ENCODE measurements around the gene MAP3K1. TPM values are rescaled to one million over a fixed set of nuclear protein-coding genes. Genes with fewer than 3 reads are reported as not detected.

The MAP3K1 gene
- total RNA-seq, 1 donor from 2014 or later, result 16.5 TPM

GRCh38 chr5:56845277-56845676 lies 29.9 kb downstream of the MAP3K1 start:
- no peak for DNase-seq (ENCODE audit: low spot score)

GRCh38 chr5:56845904-56846480 lies 30.6 kb downstream of the MAP3K1 start:
- DNase-seq (ENCODE audit: low spot score), result no peak

- DNase-seq (ENCODE audit: low spot score), result no peak
Observed at GRCh38 chr5:56848206-56848605, 32.9 kb downstream of the MAP3K1 start.

- no peak for DNase-seq (ENCODE audit: low spot score)
Observed at GRCh38 chr5:56849671-56850070, 34.3 kb downstream of the MAP3K1 start.

- no peak for DNase-seq (ENCODE audit: low spot score)
Observed at GRCh38 chr5:56850423-56850822, 35.1 kb downstream of the MAP3K1 start.

GRCh38 chr5:56851258-56851941 lies 36.1 kb downstream of the MAP3K1 start:
- no peak for DNase-seq (ENCODE audit: low spot score)

GRCh38 chr5:56852228-56853000 lies 37.1 kb downstream of the MAP3K1 start:
- no peak for DNase-seq (ENCODE audit: low spot score)

GRCh38 chr5:56853698-56854097 lies 38.3 kb downstream of the MAP3K1 start:
- DNase-seq (ENCODE audit: low spot score), result no peak

GRCh38 chr5:56854920-56855319 lies 39.6 kb downstream of the MAP3K1 start:
- no peak for DNase-seq (ENCODE audit: low spot score)

GRCh38 chr5:56856541-56857178 lies 41.3 kb downstream of the MAP3K1 start:
- DNase-seq (ENCODE audit: low spot score), result no peak

GRCh38 chr5:56858777-56859442 lies 43.6 kb downstream of the MAP3K1 start:
- DNase-seq (ENCODE audit: low spot score), result no peak

- DNase-seq (ENCODE audit: low spot score), result no peak
Observed at GRCh38 chr5:56861893-56862485, 46.6 kb downstream of the MAP3K1 start.

GRCh38 chr5:56862909-56863308 lies 47.6 kb downstream of the MAP3K1 start:
- no peak for DNase-seq (ENCODE audit: low spot score)

GRCh38 chr5:56871777-56872176 lies 56.4 kb downstream of the MAP3K1 start:
- no peak for DNase-seq (ENCODE audit: low spot score)

GRCh38 chr5:56873056-56873455 lies 57.7 kb downstream of the MAP3K1 start:
- DNase-seq (ENCODE audit: low spot score), result no peak

- no peak for DNase-seq (ENCODE audit: low spot score)
Observed at GRCh38 chr5:56876327-56876726, 61.0 kb downstream of the MAP3K1 start.

GRCh38 chr5:56881571-56881970 lies 66.2 kb downstream of the MAP3K1 start:
- no peak for DNase-seq (ENCODE audit: low spot score)

GRCh38 chr5:56893251-56893951 lies 78.1 kb downstream of the MAP3K1 start:
- DNase-seq (ENCODE audit: low spot score), result no peak

GRCh38 chr5:56896763-56897162 lies 81.4 kb downstream of the MAP3K1 start:
- no peak for DNase-seq (ENCODE audit: low spot score)

GRCh38 chr5:56898213-56898612 lies 82.9 kb downstream of the MAP3K1 start:
- no peak for DNase-seq (ENCODE audit: low spot score)

Measured in mesenteric fat pad (tissue), 1 donor.